ENCODE results near the gene CPN1. TPM values are rescaled to one million over a fixed set of nuclear protein-coding genes. Genes with fewer than 3 reads are reported as not detected.

The CPN1 gene
- total and polyA plus RNA-seq, 2 donors from 2014 or later: 0.43 TPM; not detected in 1

DNA sequence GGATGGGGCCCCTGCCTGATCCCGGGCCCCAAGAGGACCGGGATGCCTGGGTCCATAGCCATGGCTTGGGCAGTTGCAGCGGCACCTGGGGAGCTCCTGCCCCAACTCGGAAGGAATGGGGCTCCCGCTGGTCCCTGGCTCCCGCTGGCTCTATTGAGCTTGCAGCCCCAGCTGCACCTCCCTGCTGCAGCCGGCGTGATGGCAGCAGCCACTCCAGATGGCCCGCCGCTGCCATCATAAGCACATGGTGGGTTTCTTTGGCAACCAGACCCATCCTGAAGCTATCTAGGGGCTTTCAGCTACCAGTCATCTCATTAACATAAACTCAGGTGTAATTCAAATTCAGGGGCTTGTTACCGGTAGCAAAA is 60.8 kb downstream of the CPN1 start:
- Histone ChIP-seq H3K36me3 (ENCODE audit: control insufficient read depth in 2 of 3, insufficient read depth in 3 of 3, low read length in 3 of 3) (no peaks in the 10 kb centered on the region), H3K27me3 (ENCODE audit: control insufficient read depth, insufficient read depth, low read length) (no peaks in the 10 kb centered on the region), H3K4me1 (ENCODE audit: control insufficient read depth in 2 of 3, insufficient read depth in 2 of 3, low read depth in 1 of 3, low read length in 3 of 3) (peaks cover 0 to 2% (median 0%) of the 10 kb centered on the region in 3 donors), H3K9me3 (ENCODE audit: control insufficient read depth in 2 of 3, insufficient read depth in 1 of 3, low read length in 3 of 3) (no peaks in the 10 kb centered on the region), H3K4me3 (ENCODE audit: low read length in 3 of 3) (no peak overlapping the region), H3K9ac (ENCODE audit: low read length in 3 of 3) (no peak overlapping the region), H3K27ac (ENCODE audit: low read depth in 2 of 2, low read length in 2 of 2) (no peak overlapping the region)
- intact Hi-C loops (cut with DNase I): no loop called here
- no peak for TF ChIP-seq CTCF (IDR thresholded peaks at IDR 0.05; ENCODE audit: borderline replicate concordance, extremely low read depth, insufficient read depth)
- FAIRE-seq: no peak
- no peak for DNase-seq

GRCh38 chr10:100020142-100020885 is 61.4 kb downstream of the CPN1 start:
- intact Hi-C loops (cut with DNase I): no loop called here
- peak in 3 of 5 donors; percentile 26 to 68 (median 56) for DNase-seq

DNA sequence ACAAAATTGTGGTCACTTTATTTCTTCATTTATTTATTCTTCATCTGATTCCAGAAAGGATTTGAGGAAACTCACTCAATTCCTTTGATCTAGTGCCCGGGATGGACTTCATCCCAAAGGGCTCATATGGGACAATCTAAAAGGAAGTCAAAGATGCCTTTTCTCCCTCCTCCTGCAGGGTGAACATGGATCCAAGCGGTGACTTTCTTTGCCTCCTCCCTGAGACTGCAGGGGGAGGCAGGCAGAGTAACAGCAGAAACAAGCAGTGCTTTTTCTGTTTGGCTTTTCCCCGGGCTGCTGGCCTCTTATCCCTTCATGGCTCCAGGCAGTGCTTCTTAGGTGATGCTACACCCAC is 61.9 kb downstream of the CPN1 start:
- Histone ChIP-seq H3K4me1 (ENCODE audit: control insufficient read depth in 2 of 3, insufficient read depth in 2 of 3, low read depth in 1 of 3, low read length in 3 of 3) (no peaks in the 10 kb centered on the region), H3K9me3 (ENCODE audit: control insufficient read depth in 2 of 3, insufficient read depth in 1 of 3, low read length in 3 of 3) (no peaks in the 10 kb centered on the region), H3K4me3 (ENCODE audit: low read length in 3 of 3) (no peak overlapping the region), H3K27ac (ENCODE audit: low read depth in 2 of 2, low read length in 2 of 2) (no peak overlapping the region), H3K27me3 (ENCODE audit: control insufficient read depth, insufficient read depth, low read length) (no peaks in the 10 kb centered on the region), H3K9ac (ENCODE audit: low read length in 3 of 3) (no peak overlapping the region), H3K36me3 (ENCODE audit: control insufficient read depth in 2 of 3, insufficient read depth in 3 of 3, low read length in 3 of 3) (no peaks in the 10 kb centered on the region)
- intact Hi-C loops (cut with DNase I): no loop called here
- no peak for TF ChIP-seq CTCF (IDR thresholded peaks at IDR 0.05; ENCODE audit: borderline replicate concordance, extremely low read depth, insufficient read depth)
- DNase-seq: peak in 3 of 5 donors; percentile 21 to 56 (median 36)
- no peak for FAIRE-seq

More at GRCh38 chr10:100020142-100020885, 61.4 kb downstream of the CPN1 start:
- no peak overlapping the region for H3K9ac ChIP-seq (ENCODE audit: low read length in 3 of 3)
- FAIRE-seq: no peak
- no peak overlapping the region for H3K27ac ChIP-seq (ENCODE audit: low read depth in 2 of 2, low read length in 2 of 2)
- no peak overlapping the region for H3K4me3 ChIP-seq (ENCODE audit: low read length in 3 of 3)
- no peaks in the 10 kb centered on the region for H3K9me3 ChIP-seq (ENCODE audit: control insufficient read depth in 2 of 3, insufficient read depth in 1 of 3, low read length in 3 of 3)
- TF ChIP-seq CTCF (IDR thresholded peaks at IDR 0.05; ENCODE audit: borderline replicate concordance, extremely low read depth, insufficient read depth): no peak
- H3K4me1 ChIP-seq (ENCODE audit: control insufficient read depth in 2 of 3, insufficient read depth in 2 of 3, low read depth in 1 of 3, low read length in 3 of 3): peaks cover 0 to 1% (median 0%) of the 10 kb centered on the region in 3 donors
- no peaks in the 10 kb centered on the region for H3K27me3 ChIP-seq (ENCODE audit: control insufficient read depth, insufficient read depth, low read length)
- H3K36me3 ChIP-seq (ENCODE audit: control insufficient read depth in 2 of 3, insufficient read depth in 3 of 3, low read length in 3 of 3): no peaks in the 10 kb centered on the region
